Keratinocyte (primary cell): Measurements from ENCODE around the gene ETNK2. TPM values are rescaled to one million over a fixed set of nuclear protein-coding genes. Genes with fewer than 3 reads are reported as not detected.

Experiments used
- DNase-seq: peaks from one replicate; pipeline ENCODE4 v3.0.0-alpha.2; 2011; ENCODE audit warnings: low read depth, missing footprints, low spot score
- FAIRE-seq: peaks from 2 replicates; lab custom pipeline; 2011; peaks lifted over from hg19 to GRCh38; lab: Jason Lieb, UNC
- H2AFZ ChIP-seq: 2 replicates; pipeline ENCODE4 v1.6.0; 2012; ENCODE audit warnings: low read length, control low read depth, inconsistent platforms; ENCODE audit not compliant: control insufficient read depth
- H3K27ac ChIP-seq: 2 replicates; pipeline ENCODE4 v1.5.1; 2011; ENCODE audit warnings: low read length; ENCODE audit not compliant: control insufficient read depth, insufficient read depth
- H3K27me3 ChIP-seq: 3 replicates; pipeline ENCODE4 v1.6.0; 2011; ENCODE audit warnings: low read length; ENCODE audit not compliant: control insufficient read depth, insufficient read depth; ENCODE audit errors: extremely low read depth
- H3K36me3 ChIP-seq, 2 experiments: 2 replicates in 1 of 2; 3 replicates in 1 of 2; pipeline ENCODE4 v1.5.1; 2011; ENCODE audit warnings: low read length in 2 of 2, mild to moderate bottlenecking in 1 of 2; ENCODE audit not compliant: control insufficient read depth in 2 of 2, insufficient read depth in 2 of 2; ENCODE audit errors: extremely low read depth in 1 of 2
- H3K4me1 ChIP-seq: 3 replicates; pipeline ENCODE4 v1.5.1; 2011; ENCODE audit warnings: low read length; ENCODE audit not compliant: control insufficient read depth, insufficient read depth; ENCODE audit errors: extremely low read depth
- H3K4me2 ChIP-seq: 3 replicates; pipeline ENCODE4 v1.6.0; 2011; ENCODE audit warnings: low read depth, low read length; ENCODE audit not compliant: control insufficient read depth, insufficient read depth; ENCODE audit errors: extremely low read depth
- H3K4me3 ChIP-seq, 3 experiments: fragments of 200-600 bp in 1 of 3; sonication (generic) in 1 of 3; 2 replicates in 2 of 3; 3 replicates in 1 of 3; pipeline ENCODE4 v1.5.1; 2011 to 2016; ENCODE audit warnings: low read length in 3 of 3, mild to moderate bottlenecking in 3 of 3, control low read depth in 2 of 3, inconsistent platforms in 1 of 3, low read depth in 1 of 3, mixed read lengths in 1 of 3, mixed run types in 1 of 3, moderate library complexity in 1 of 3; ENCODE audit not compliant: control insufficient read depth in 2 of 3, insufficient read depth in 2 of 3; ENCODE audit errors: extremely low read depth in 1 of 3
- H3K79me2 ChIP-seq: 2 replicates; pipeline ENCODE4 v1.6.0; 2012; ENCODE audit warnings: low read length; ENCODE audit not compliant: control insufficient read depth, insufficient read depth
- H3K9ac ChIP-seq: 3 replicates; pipeline ENCODE4 v1.6.0; 2011; ENCODE audit warnings: low read length; ENCODE audit not compliant: control insufficient read depth, insufficient read depth; ENCODE audit errors: extremely low read depth
- H3K9me1 ChIP-seq: 3 replicates; pipeline ENCODE4 v1.6.0; 2011; ENCODE audit warnings: low read length; ENCODE audit not compliant: control insufficient read depth, insufficient read depth; ENCODE audit errors: extremely low read depth
- H3K9me3 ChIP-seq: 2 replicates; pipeline ENCODE4 v1.5.1; 2012; ENCODE audit warnings: low read depth, low read length; ENCODE audit not compliant: control insufficient read depth
- H4K20me1 ChIP-seq: 3 replicates; pipeline ENCODE4 v1.6.0; 2011; ENCODE audit warnings: low read length; ENCODE audit not compliant: control insufficient read depth, insufficient read depth; ENCODE audit errors: extremely low read depth
- EZH2 ChIP-seq: IDR thresholded peaks from one replicate; pipeline ENCODE4 v1.6.1; 2012; ENCODE audit warnings: inconsistent platforms, mild to moderate bottlenecking, low read length, moderate library complexity
- dilution Hi-C: fragments of 300-500 bp; cut with MboI; formaldehyde crosslinking; loops from one replicate; pipeline ENCODE4 v1.7.0; 2020; ENCODE audit warnings: low sequenced_read_pairs; ENCODE audit not compliant: extremely low pct_ligation_motif_present
- polyA plus RNA-seq, 5 experiments: library from polyadenylated mRNA; depleted of rRNA in 3 of 5; stranded (reverse) in 3 of 5; stranded (forward) in 1 of 5; unstranded in 1 of 5; fragments of >200 nt; gene quantifications; 1 replicate in 1 of 5; 2 replicates in 3 of 5; 3 replicates in 1 of 5; pipeline versions ENCODE4 v1.2.1 to v1.2.3, GENCODE V29; 2011 to 2012; ENCODE audit warnings: missing spikeins in 2 of 5, low read depth in 1 of 5, low replicate concordance in 1 of 5
- TF ChIP-seq, protein P1 (sequence below), 3 experiments: IDR thresholded peaks in 1 of 3; conservative IDR thresholded peaks in 1 of 3; optimal IDR thresholded peaks in 1 of 3; 2 replicates in 2 of 3; 3 replicates in 1 of 3; pipeline versions ENCODE3 to v1.5.1; 2011; ENCODE audit warnings: low read length in 3 of 3, mild to moderate bottlenecking in 3 of 3, moderate library complexity in 2 of 3, control low read depth in 1 of 3, inconsistent platforms in 1 of 3; ENCODE audit not compliant: insufficient read depth in 2 of 3; ENCODE audit errors: extremely low read depth in 1 of 3

Gene ETNK2
- polyA plus RNA-seq, 1 donor (not counting 4 experiments of a cell fraction or from before 2014, with no cell fraction given) = 18.4 TPM

- DNase-seq (no peak), FAIRE-seq (no peak)
- TF ChIP-seq EZH2 = no peak
- TF ChIP-seq, protein P1, sequence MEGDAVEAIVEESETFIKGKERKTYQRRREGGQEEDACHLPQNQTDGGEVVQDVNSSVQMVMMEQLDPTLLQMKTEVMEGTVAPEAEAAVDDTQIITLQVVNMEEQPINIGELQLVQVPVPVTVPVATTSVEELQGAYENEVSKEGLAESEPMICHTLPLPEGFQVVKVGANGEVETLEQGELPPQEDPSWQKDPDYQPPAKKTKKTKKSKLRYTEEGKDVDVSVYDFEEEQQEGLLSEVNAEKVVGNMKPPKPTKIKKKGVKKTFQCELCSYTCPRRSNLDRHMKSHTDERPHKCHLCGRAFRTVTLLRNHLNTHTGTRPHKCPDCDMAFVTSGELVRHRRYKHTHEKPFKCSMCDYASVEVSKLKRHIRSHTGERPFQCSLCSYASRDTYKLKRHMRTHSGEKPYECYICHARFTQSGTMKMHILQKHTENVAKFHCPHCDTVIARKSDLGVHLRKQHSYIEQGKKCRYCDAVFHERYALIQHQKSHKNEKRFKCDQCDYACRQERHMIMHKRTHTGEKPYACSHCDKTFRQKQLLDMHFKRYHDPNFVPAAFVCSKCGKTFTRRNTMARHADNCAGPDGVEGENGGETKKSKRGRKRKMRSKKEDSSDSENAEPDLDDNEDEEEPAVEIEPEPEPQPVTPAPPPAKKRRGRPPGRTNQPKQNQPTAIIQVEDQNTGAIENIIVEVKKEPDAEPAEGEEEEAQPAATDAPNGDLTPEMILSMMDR (optimal IDR thresholded peaks at IDR 0.05 in 1 of 3, IDR thresholded peaks at IDR 0.05 in 1 of 3, conservative IDR thresholded peaks at IDR 0.05 in 1 of 3; ENCODE audit: extremely low read depth in 1 of 3, insufficient read depth in 2 of 3, low read length in 3 of 3) = no peak
- Histone ChIP-seq H2AFZ (no peak overlapping the region), H3K27ac (no peak overlapping the region), H3K4me2 (no peak overlapping the region), H3K9ac (no peak overlapping the region), H3K27me3 (peaks cover 5% of the 10 kb centered on the region), H3K4me3 (no peak overlapping the region), H3K79me2 (no peaks in the 10 kb centered on the region), H3K4me1 (peaks cover 23% of the 10 kb centered on the region), H4K20me1 (no peaks in the 10 kb centered on the region), H3K36me3 (no peaks in the 10 kb centered on the region), H3K9me3 (no peaks in the 10 kb centered on the region), H3K9me1 (no peaks in the 10 kb centered on the region)
- dilution Hi-C loops = no loop called here
Observed at GRCh38 chr1:204194771-204195170, 42.9 kb upstream of the ETNK2 start.

DNA sequence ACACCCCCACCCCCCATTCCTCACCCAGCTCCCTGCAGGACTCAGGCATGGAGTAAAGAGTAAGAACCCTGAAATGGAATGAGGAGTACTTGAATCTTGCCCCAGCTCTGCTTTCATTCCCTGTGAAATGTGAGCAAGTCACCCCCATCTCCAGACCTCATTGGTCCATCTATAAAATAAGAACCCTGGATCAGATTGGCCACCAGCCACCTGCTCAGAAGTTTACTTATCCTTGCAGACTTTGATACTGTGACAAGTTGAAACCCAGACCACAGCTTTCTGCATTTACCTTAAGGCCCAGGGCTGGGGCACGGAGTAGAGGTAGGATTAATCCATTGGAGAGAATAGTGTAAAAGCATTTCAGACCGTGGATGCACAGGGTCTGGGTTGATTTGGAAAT, 42.2 kb upstream of the ETNK2 start:
- dilution Hi-C loops = no loop called here
- Histone ChIP-seq H3K4me3 (no peak overlapping the region), H4K20me1 (no peaks in the 10 kb centered on the region), H3K9ac (no peak overlapping the region), H3K27me3 (peaks cover 6% of the 10 kb centered on the region), H3K36me3 (no peaks in the 10 kb centered on the region), H2AFZ (no peak overlapping the region), H3K4me1 (peaks cover 20% of the 10 kb centered on the region), H3K4me2 (no peak overlapping the region), H3K9me1 (no peaks in the 10 kb centered on the region), H3K9me3 (no peaks in the 10 kb centered on the region), H3K79me2 (no peaks in the 10 kb centered on the region), H3K27ac (no peak overlapping the region)
- DNase-seq = no peak
- TF ChIP-seq EZH2 = no peak
- TF ChIP-seq, protein P1 (optimal IDR thresholded peaks at IDR 0.05 in 1 of 3, IDR thresholded peaks at IDR 0.05 in 1 of 3, conservative IDR thresholded peaks at IDR 0.05 in 1 of 3; ENCODE audit: extremely low read depth in 1 of 3, insufficient read depth in 2 of 3, low read length in 3 of 3) = no peak
- FAIRE-seq = no peak
